ENCODE measurements around the gene GSTA2.
"Not testable (repeated sequence)": the region's sequence is repeated elsewhere in the genome, so short reads cannot be mapped to it uniquely, and the experiment has no call there.

GSTA2 gene

GRCh38 chr6:52725535-52726192, 37.6 kb downstream of the GSTA2 start:
- DNase-seq (ENCODE audit: low read depth), result no peak

- DNase-seq (ENCODE audit: low read depth), result no peak
Observed at GRCh38 chr6:52725143-52725534, 38.1 kb downstream of the GSTA2 start.

DNA sequence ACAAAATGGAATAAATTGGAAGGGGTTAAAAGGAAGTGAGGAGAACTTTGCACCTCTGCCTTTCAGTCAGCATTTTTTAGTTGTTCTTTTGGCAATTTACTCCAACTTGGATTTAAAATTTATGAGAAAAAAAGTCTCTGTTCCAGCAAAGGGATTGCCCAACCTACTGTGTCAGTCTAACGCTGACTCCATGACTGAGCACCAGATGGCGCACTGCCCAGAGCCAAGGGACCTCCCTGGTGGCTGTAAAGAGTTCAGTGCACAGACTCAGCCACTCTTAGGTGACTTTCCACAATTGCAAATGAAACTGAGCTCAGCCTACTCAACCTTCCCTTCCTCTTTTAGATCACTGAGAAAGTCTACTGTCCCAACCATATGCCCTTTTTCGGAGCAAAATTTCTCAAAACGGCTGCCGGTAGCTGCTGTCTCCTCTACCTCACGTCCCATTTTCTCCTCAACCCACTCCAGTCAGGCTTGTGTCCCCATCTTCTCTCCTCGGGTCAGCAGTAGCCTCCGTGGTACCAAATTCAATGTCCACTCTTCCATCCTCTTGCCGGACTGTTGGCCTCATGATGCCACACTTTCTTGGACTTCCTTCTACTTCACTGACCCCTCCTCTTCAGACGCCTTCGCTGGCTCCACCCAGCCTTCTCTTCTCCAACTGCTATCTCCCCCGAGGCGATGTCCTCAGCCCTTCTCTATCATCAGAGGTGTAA, 38.7 kb downstream of the GSTA2 start:
- peak; percentile 50 for DNase-seq (ENCODE audit: low read depth)

- DNase-seq (ENCODE audit: low read depth), result no peak
Observed at GRCh38 chr6:52724042-52724405, 39.3 kb downstream of the GSTA2 start.

DNA sequence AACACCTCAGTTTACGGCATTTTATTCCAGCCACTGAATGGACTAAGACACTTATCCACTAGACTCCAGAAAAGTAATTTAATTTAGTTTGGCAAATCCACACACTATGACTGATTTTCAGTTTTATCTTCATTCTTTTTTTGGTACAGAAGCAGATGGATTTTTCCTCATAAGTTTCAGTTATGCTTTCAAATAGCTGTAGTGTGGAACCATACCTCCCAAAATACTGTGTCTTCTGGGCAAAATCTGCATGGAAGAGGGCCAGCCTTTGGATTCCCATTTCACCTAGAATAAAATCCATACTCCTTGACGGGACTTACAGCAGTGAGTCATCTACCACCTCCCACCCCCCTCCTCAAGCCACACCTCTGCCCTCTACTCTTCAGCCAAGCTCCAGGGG, 43.0 kb downstream of the GSTA2 start:
- no peak for DNase-seq (ENCODE audit: low read depth)

- no peak for DNase-seq (ENCODE audit: low read depth)
Observed at GRCh38 chr6:52718550-52718949, 44.7 kb downstream of the GSTA2 start.

- not testable (repeated sequence) for DNase-seq (ENCODE audit: low read depth)
Observed at GRCh38 chr6:52714761-52715160, 48.5 kb downstream of the GSTA2 start.

GRCh38 chr6:52712136-52712535, 51.1 kb downstream of the GSTA2 start:
- no peak for DNase-seq (ENCODE audit: low read depth)

DNA sequence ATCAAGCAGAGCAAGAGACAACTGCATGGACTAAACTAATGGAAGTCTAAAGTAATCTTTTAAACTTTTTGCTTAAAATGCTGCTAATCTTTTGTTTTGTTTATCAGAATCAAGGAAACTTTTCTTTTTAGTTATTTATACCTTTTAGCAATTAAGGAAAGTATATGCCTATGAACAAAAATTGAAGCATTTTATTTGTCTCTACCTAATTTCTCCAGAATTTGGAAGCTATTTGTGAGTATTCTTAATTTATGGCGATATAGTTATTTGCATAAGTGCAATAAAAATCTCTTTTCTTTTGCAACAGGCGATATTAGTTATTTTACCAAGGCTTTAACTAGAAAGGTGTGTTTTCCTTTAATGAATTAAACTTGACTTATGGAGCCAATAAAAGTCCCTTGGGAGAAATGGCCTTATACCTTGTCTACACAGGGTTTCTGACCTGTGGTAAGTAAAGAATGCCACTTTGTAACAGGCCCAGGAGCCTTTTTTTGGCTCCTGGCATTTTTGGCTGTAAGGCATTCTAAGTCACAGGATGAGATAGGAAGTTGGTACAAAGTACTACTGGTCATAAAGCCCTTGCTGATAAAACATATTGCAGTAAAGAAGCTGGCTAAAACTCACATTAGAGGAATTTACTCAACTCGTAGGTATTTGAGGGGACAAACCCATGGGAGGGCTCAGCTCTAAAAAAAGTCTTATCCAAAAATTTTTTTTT, 55.2 kb downstream of the GSTA2 start:
- no peak for DNase-seq (ENCODE audit: low read depth)

GRCh38 chr6:52706001-52706400, 57.3 kb downstream of the GSTA2 start:
- DNase-seq (ENCODE audit: low read depth), result no peak

- not testable (repeated sequence) for DNase-seq (ENCODE audit: low read depth)
Observed at GRCh38 chr6:52704781-52705502, 58.3 kb downstream of the GSTA2 start.

DNA sequence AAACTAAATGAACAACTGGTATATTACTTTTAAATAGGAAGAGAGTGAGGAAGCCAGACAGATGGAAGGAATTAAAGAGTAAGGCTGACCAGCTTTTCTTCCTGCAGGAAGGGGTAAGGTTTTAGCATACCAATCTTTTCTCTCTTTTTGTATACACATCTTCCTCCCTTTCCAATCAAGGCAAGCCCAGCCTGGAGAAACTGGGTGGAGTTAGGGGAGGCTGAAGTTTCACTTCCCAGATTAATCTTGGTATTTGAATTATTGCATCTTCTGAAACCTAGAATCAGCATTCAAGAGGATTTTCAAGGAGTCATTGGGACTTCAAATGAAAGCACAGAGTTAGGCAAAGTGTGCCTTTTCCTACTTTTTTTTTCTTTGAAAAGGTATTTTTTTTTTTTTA, 59.2 kb downstream of the GSTA2 start:
- DNase-seq (ENCODE audit: low read depth), result no peak
